OCI-LY3 (cell line): Measurements from ENCODE around the gene MCM6.

ENCODE experiments used
- H2AFZ ChIP-seq: fragments of 200-600, 300-600 bp; shearing (Covaris generic); 2 replicates; pipeline ENCODE4 v1.6.0; 2014; ENCODE audit warnings: antibody characterized with exemption, low read depth, low read length
- H3K27ac ChIP-seq: fragments of 200-600, 300-600 bp; sonication (generic); 2 replicates; pipeline ENCODE4 v1.5.1; 2014; ENCODE audit warnings: mild to moderate bottlenecking, low read length, moderate library complexity, mixed read lengths
- H3K27me3 ChIP-seq: fragments of 200-600, 300-600 bp; sonication (generic); 2 replicates; pipeline ENCODE4 v1.6.1; 2014; ENCODE audit warnings: low read depth, low read length, mixed read lengths
- H3K36me3 ChIP-seq: fragments of 200-600, 300-600 bp; sonication (generic); replicated peaks from 2 replicates; pipeline ENCODE3; 2014; ENCODE audit warnings: low read depth, low read length, mixed read lengths
- H3K4me1 ChIP-seq: fragments of 300-600, 200-600 bp; sonication (generic); 2 replicates; pipeline ENCODE4 v1.6.1; 2014; ENCODE audit warnings: low read length, mixed read lengths
- H3K4me2 ChIP-seq: fragments of 200-600, 300-600 bp; sonication (generic); 2 replicates; pipeline ENCODE4 v1.6.1; 2014; ENCODE audit warnings: low read length, mixed read lengths
- H3K4me3 ChIP-seq: fragments of 300-600, 200-600 bp; sonication (generic); 2 replicates; pipeline ENCODE4 v1.5.1; 2014; ENCODE audit warnings: antibody characterized with exemption, mild to moderate bottlenecking, low read length, moderate library complexity
- H3K79me2 ChIP-seq: fragments of 300-600, 200-600 bp; shearing (Covaris generic); 2 replicates; pipeline ENCODE4 v1.6.1; 2014; ENCODE audit warnings: mild to moderate bottlenecking, low read length, mixed read lengths
- H3K9ac ChIP-seq: fragments of 300-600, 200-600 bp; shearing (Covaris generic); 2 replicates; pipeline ENCODE4 v1.6.0; 2014; ENCODE audit warnings: mild to moderate bottlenecking, low read length, moderate library complexity
- H3K9me3 ChIP-seq: fragments of 200-600, 300-600 bp; shearing (Covaris generic); 2 replicates; pipeline ENCODE4 v1.6.1; 2014; ENCODE audit warnings: low read length, mixed read lengths; ENCODE audit not compliant: insufficient read depth
- H4K20me1 ChIP-seq: fragments of 200-600, 300-600 bp; sonication (generic); 2 replicates; pipeline ENCODE4 v1.6.1; 2016; ENCODE audit warnings: low read length, mixed read lengths; ENCODE audit not compliant: insufficient read depth
- CTCF ChIP-seq: fragments of 200-600, 300-600 bp; sonication (generic); IDR thresholded peaks from 2 replicates; pipeline ENCODE4 v1.5.1; 2014; ENCODE audit warnings: antibody characterized with exemption, low read length, low read depth
- EZH2phosphoT487 ChIP-seq: fragments of 200-600 bp; shearing (Covaris generic); IDR thresholded peaks from 2 replicates; pipeline ENCODE4 v1.6.1; 2018; ENCODE audit warnings: antibody characterized with exemption, mixed run types, low read depth

Gene MCM6

GRCh38 chr2:135798762-135799161 is 77.5 kb downstream of the MCM6 start:
- Histone ChIP-seq H3K9ac (no peak overlapping the region), H3K27ac (no peak overlapping the region), H2AFZ (no peak overlapping the region), H3K4me3 (no peak overlapping the region), H3K27me3 (no peaks in the 10 kb centered on the region), H3K4me1 (0 out of 2 replicates have a peak, but pooled peaks cover 4% of the 10 kb centered on the region), H4K20me1 (no peaks in the 10 kb centered on the region), H3K36me3 (peaks cover 31% of the 10 kb centered on the region), H3K9me3 (0 out of 2 replicates have a peak, but pooled peaks cover 5% of the 10 kb centered on the region), H3K4me2 (no peak overlapping the region), H3K79me2 (no peaks in the 10 kb centered on the region)
- TF ChIP-seq EZH2phosphoT487: no peak
- peak; percentile 17; the same call in 1 of the 2 replicates for TF ChIP-seq CTCF

GRCh38 chr2:135798275-135798705 is 78.0 kb downstream of the MCM6 start:
- no peak overlapping the region for H3K9ac ChIP-seq
- no peaks in the 10 kb centered on the region for H3K79me2 ChIP-seq
- H2AFZ ChIP-seq: no peak overlapping the region
- TF ChIP-seq CTCF (no peak), EZH2phosphoT487 (no peak)
- H3K4me3 ChIP-seq: no peak overlapping the region
- H4K20me1 ChIP-seq: no peaks in the 10 kb centered on the region
- H3K4me1 ChIP-seq: peaks cover 5% of the 10 kb centered on the region; the same call in 1 of the 2 replicates
- H3K36me3 ChIP-seq: peaks cover 27% of the 10 kb centered on the region
- no peak overlapping the region for H3K27ac ChIP-seq
- H3K9me3 ChIP-seq: 0 out of 2 replicates have a peak, but pooled peaks cover 5% of the 10 kb centered on the region
- no peaks in the 10 kb centered on the region for H3K27me3 ChIP-seq
- no peak overlapping the region for H3K4me2 ChIP-seq

- H2AFZ ChIP-seq: peak overlapping the region; percentile 65; the same call in 1 of the 2 replicates
These were observed 78.6 kb downstream of the MCM6 start for GRCh38 chr2:135797497-135798274.

More at GRCh38 chr2:135797497-135798274, 78.6 kb downstream of the MCM6 start:
- H3K4me3 ChIP-seq: no peak overlapping the region
- H3K4me2 ChIP-seq: 0 out of 2 replicates have a peak overlapping the region, but pooled peaks have one; percentile 14
- H3K27ac ChIP-seq: no peak overlapping the region
- no peaks in the 10 kb centered on the region for H3K79me2 ChIP-seq
- peaks cover 27% of the 10 kb centered on the region for H3K36me3 ChIP-seq
- no peaks in the 10 kb centered on the region for H4K20me1 ChIP-seq
- peaks cover 11% of the 10 kb centered on the region for H3K4me1 ChIP-seq
- TF ChIP-seq EZH2phosphoT487: no peak
- TF ChIP-seq CTCF: peak; percentile 95
- H3K27me3 ChIP-seq: no peaks in the 10 kb centered on the region
- no peak overlapping the region for H3K9ac ChIP-seq
- 0 out of 2 replicates have a peak, but pooled peaks cover 5% of the 10 kb centered on the region for H3K9me3 ChIP-seq
